Caco-2 (cell line): ENCODE data around the gene ANKLE2. TPM values are rescaled to one million over a fixed set of nuclear protein-coding genes. Genes with fewer than 3 reads are reported as not detected.
A peak's percentile ranks its signal among the peaks of the same experiment; 100 is the strongest.

Experiments used
- BruUV-seq: library from RNA; stranded (reverse); fragments of 400-500 nt; replicated peaks from 2 replicates; lab custom pipeline; 2021; lab: Mats Ljungman, UMichigan
- CTCF ChIA-PET: fragments of 300-600 bp; sonication (Branson Sonifier 250); formaldehyde crosslinking; loops from one replicate; lab custom pipeline; 2022; ENCODE audit warnings: antibody characterized with exemption; lab: Charles Lee
- POLR2A ChIA-PET: fragments of 300-600 bp; sonication (Branson Sonifier 250); formaldehyde crosslinking; loops from one replicate; lab custom pipeline; 2022; ENCODE audit warnings: antibody characterized with exemption; lab: Charles Lee
- DNase-seq, 2 experiments: peaks; one replicate each; pipeline versions ENCODE4 v3.0.0 to v3.0.0-alpha.2; 2020 to 2022
- H3K27me3 ChIP-seq: replicated peaks from 2 replicates; pipeline ENCODE4 v1.6.0; 2011; ENCODE audit warnings: low read length; ENCODE audit not compliant: control insufficient read depth, insufficient read depth
- H3K36me3 ChIP-seq: 2 replicates; pipeline ENCODE4 v1.5.1; 2011; ENCODE audit warnings: low read length; ENCODE audit not compliant: control insufficient read depth, insufficient read depth
- H3K4me1 ChIP-seq: fragments of 250-450 bp; sonication (Bioruptor Pico); 2 replicates; pipeline ENCODE4 v1.5.1; 2020; ENCODE audit warnings: mild to moderate bottlenecking
- H3K4me3 ChIP-seq: 2 replicates; pipeline ENCODE4 v1.5.1; 2011; ENCODE audit warnings: low read depth, mild to moderate bottlenecking, control low read depth, low read length
- H3K9me3 ChIP-seq: fragments of 250-450 bp; sonication (Bioruptor Pico); 2 replicates; pipeline ENCODE4 v1.5.1; 2020; ENCODE audit warnings: mild to moderate bottlenecking, moderate library complexity
- H3K27ac Mint-ChIP-seq: one replicate; pipeline ENCODE4 v1.8.0; 2022; ENCODE audit warnings: mixed read lengths; ENCODE audit not compliant: unreplicated experiment
- H3K27me3 Mint-ChIP-seq: one replicate; pipeline ENCODE4 v1.8.0; 2022; ENCODE audit warnings: mixed read lengths; ENCODE audit not compliant: insufficient read depth, unreplicated experiment
- H3K36me3 Mint-ChIP-seq: one replicate; pipeline ENCODE4 v1.8.0; 2022; ENCODE audit warnings: mild to moderate bottlenecking, mixed read lengths; ENCODE audit not compliant: insufficient read depth, unreplicated experiment
- H3K4me1 Mint-ChIP-seq: one replicate; pipeline ENCODE4 v1.8.0; 2022; ENCODE audit warnings: low read depth, mixed read lengths; ENCODE audit not compliant: unreplicated experiment
- H3K4me3 Mint-ChIP-seq: one replicate; pipeline ENCODE4 v1.8.0; 2022; ENCODE audit warnings: mild to moderate bottlenecking, moderate library complexity, mixed read lengths; ENCODE audit not compliant: unreplicated experiment
- H3K9me3 Mint-ChIP-seq: one replicate; pipeline ENCODE4 v1.8.0; 2022; ENCODE audit warnings: mixed read lengths; ENCODE audit not compliant: unreplicated experiment
- intact Hi-C: fragments of 100-400 bp; cut with micrococcal nuclease; formaldehyde crosslinking; loops from one replicate; pipeline ENCODE4 v1.10.0; 2022; ENCODE audit not compliant: unreplicated experiment
- total RNA-seq: library from RNA; stranded (reverse); gene quantifications from 2 replicates; pipeline ENCODE4 v1.2.3, GENCODE V29; 2022
- TF ChIP-seq, protein P1 (sequence below), 2 experiments: fragments of 200-600 bp in 1 of 2; IDR thresholded peaks; 1 replicate in 1 of 2; 2 replicates in 1 of 2; pipeline versions ENCODE4 v1.5.1 to v1.8.0; 2011 to 2022; ENCODE audit warnings: antibody characterized with exemption in 1 of 2, control low read depth in 1 of 2, inconsistent platforms in 1 of 2, low read depth in 1 of 2, low read length in 1 of 2, mild to moderate bottlenecking in 1 of 2, moderate library complexity in 1 of 2; ENCODE audit not compliant: insufficient read depth in 1 of 2, severe bottlenecking in 1 of 2, unreplicated experiment in 1 of 2

The ANKLE2 gene
- total RNA-seq, 1 experiment from 2014 or later, result 80.8 TPM

DNA sequence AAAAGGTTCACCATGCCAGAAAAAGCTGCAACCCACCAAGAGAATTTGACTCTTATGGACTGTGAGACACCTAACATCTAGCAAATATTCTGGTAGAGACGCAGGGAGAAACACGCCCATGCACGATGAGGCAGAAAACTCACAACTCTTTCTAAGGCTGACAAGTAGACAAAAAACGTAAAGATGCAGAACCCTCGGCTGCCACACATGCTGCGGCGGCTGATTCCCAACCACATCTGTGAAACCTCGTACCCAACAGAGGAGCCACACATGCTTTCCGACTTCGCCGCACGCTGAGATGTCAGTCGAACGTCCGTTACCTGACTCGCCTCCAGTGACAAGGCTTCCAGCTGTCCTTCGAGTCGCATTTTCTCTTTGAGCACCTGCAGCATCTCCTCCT lies 45.2 kb upstream of the ANKLE2 start:
- BruUV-seq, result no TSS peak
- Histone ChIP-seq H3K36me3 (peaks cover 2% of the 10 kb centered on the region), H3K4me3 (no peak overlapping the region), H3K9me3 (no peaks in the 10 kb centered on the region), H3K27me3 (no peaks in the 10 kb centered on the region), H3K4me1 (no peaks in the 10 kb centered on the region)
- DNase-seq, result no peak
- ChIA-PET CTCF (no interaction called here), POLR2A (no interaction called here)
- TF ChIP-seq, protein P1, sequence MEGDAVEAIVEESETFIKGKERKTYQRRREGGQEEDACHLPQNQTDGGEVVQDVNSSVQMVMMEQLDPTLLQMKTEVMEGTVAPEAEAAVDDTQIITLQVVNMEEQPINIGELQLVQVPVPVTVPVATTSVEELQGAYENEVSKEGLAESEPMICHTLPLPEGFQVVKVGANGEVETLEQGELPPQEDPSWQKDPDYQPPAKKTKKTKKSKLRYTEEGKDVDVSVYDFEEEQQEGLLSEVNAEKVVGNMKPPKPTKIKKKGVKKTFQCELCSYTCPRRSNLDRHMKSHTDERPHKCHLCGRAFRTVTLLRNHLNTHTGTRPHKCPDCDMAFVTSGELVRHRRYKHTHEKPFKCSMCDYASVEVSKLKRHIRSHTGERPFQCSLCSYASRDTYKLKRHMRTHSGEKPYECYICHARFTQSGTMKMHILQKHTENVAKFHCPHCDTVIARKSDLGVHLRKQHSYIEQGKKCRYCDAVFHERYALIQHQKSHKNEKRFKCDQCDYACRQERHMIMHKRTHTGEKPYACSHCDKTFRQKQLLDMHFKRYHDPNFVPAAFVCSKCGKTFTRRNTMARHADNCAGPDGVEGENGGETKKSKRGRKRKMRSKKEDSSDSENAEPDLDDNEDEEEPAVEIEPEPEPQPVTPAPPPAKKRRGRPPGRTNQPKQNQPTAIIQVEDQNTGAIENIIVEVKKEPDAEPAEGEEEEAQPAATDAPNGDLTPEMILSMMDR (IDR thresholded peaks at IDR 0.05; ENCODE audit: insufficient read depth in 1 of 2, low read depth in 1 of 2, low read length in 1 of 2, severe bottlenecking in 1 of 2, unreplicated experiment in 1 of 2), result no peak
- Mint-ChIP-seq H3K27me3 (no peaks in the 10 kb centered on the region), H3K27ac (no peak overlapping the region), H3K4me1 (no peaks in the 10 kb centered on the region), H3K36me3 (peaks cover 87% of the 10 kb centered on the region), H3K9me3 (no peaks in the 10 kb centered on the region), H3K4me3 (no peak overlapping the region)
- intact Hi-C loops, result no loop called here

DNA sequence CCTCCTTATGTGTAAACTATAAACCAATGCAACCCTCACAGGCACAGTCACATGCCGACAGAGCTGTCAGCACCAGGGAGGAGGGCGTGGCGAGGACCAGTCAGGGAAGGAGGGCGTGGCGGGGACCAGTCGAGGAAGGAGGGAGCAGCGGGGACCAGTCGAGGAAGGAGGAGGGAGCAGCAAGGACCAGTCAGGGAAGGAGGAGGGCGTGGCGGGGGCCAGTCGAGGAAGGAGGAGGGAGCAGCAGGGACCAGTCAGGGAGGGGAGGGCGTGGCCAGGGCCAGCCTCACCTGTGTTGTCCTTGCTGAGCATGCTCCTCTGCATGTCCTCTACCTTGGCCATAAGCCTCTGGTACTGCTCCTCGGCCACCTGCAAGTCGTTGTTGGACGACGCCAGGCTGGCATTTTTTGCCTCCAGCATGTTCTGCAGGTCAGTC lies 42.8 kb upstream of the ANKLE2 start:
- H3K4me1 Mint-ChIP-seq, result no peaks in the 10 kb centered on the region
- no TSS peak for BruUV-seq
- ChIA-PET CTCF (no interaction called here), POLR2A (no interaction called here)
- Histone ChIP-seq H3K27me3 (no peaks in the 10 kb centered on the region), H3K4me1 (no peaks in the 10 kb centered on the region), H3K36me3 (peaks cover 2% of the 10 kb centered on the region), H3K9me3 (no peaks in the 10 kb centered on the region), H3K4me3 (no peak overlapping the region)
- intact Hi-C loops, result no loop called here
- peak; percentile 45 to 79 for DNase-seq
- no peak overlapping the region for H3K27ac Mint-ChIP-seq
- H3K4me3 Mint-ChIP-seq, result no peak overlapping the region
- H3K9me3 Mint-ChIP-seq, result no peaks in the 10 kb centered on the region
- TF ChIP-seq, protein P1 (IDR thresholded peaks at IDR 0.05; ENCODE audit: insufficient read depth in 1 of 2, low read depth in 1 of 2, low read length in 1 of 2, severe bottlenecking in 1 of 2, unreplicated experiment in 1 of 2), result no peak
- peaks cover 85% of the 10 kb centered on the region for H3K36me3 Mint-ChIP-seq
- H3K27me3 Mint-ChIP-seq, result no peaks in the 10 kb centered on the region

DNA sequence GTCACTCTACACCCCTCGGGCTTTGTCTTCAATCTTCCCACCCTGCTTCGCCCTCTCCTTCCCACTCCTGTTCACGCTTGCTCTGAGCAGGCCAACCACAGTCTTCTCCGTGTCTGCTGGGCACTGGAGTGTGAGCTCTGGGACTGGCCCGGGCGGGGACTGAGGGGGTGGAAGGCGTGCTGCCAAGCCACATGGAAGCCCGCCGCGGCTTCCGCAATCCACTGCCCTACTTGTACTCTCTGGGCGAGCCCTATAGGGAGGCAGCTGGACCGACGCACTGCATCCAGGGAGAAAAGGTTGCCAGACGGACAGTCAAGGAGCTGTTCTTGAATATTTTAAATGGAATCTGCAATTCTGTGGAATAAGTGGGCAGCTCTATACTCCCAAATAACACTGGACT lies 42.3 kb upstream of the ANKLE2 start:
- H3K9me3 Mint-ChIP-seq, result no peaks in the 10 kb centered on the region
- no peak overlapping the region for H3K27ac Mint-ChIP-seq
- peaks cover 82% of the 10 kb centered on the region for H3K36me3 Mint-ChIP-seq

More for the DNA sequence above, 42.3 kb upstream of the ANKLE2 start:
- no peaks in the 10 kb centered on the region for H3K4me1 ChIP-seq
- BruUV-seq, result no TSS peak
- intact Hi-C loops, result no loop called here
- no peak overlapping the region for H3K4me3 Mint-ChIP-seq
- H3K27me3 ChIP-seq, result no peaks in the 10 kb centered on the region
- H3K4me3 ChIP-seq, result no peak overlapping the region
- ChIA-PET CTCF (no interaction called here), POLR2A (no interaction called here)
- no peaks in the 10 kb centered on the region for H3K9me3 ChIP-seq
- no peaks in the 10 kb centered on the region for H3K4me1 Mint-ChIP-seq
- DNase-seq, result no peak
- TF ChIP-seq, protein P1 (IDR thresholded peaks at IDR 0.05; ENCODE audit: insufficient read depth in 1 of 2, low read depth in 1 of 2, low read length in 1 of 2, severe bottlenecking in 1 of 2, unreplicated experiment in 1 of 2), result no peak
- H3K36me3 ChIP-seq, result peaks cover 2% of the 10 kb centered on the region
- H3K27me3 Mint-ChIP-seq, result no peaks in the 10 kb centered on the region
